ENCODE results near the gene ENAH.

GRCh38 chr1:225451840-225452515, 200.9 kb downstream of the ENAH start:
- no peak for TF ChIP-seq CTCF (IDR thresholded peaks at IDR 0.05; ENCODE audit: low read depth, low read length)
- no peak for TF ChIP-seq EZH2phosphoT487 (IDR thresholded peaks at IDR 0.05; ENCODE audit: low read depth)
